Measurements from ENCODE around the gene DCHS1.

- no peak for TF ChIP-seq CTCF (IDR thresholded peaks at IDR 0.05)
- TF ChIP-seq POLR2A (IDR thresholded peaks at IDR 0.05), result no peak
- no peak for TF ChIP-seq EP300 (IDR thresholded peaks at IDR 0.05)
Observed at GRCh38 chr11:6658647-6659046, 3.0 kb upstream of the DCHS1 start.
